Epidermal melanocyte (primary cell): Measurements from ENCODE around the gene TSPAN4.

Experiments
- DNase-seq: peaks from one replicate; pipeline ENCODE4 v3.0.0; 2011; ENCODE audit warnings: low spot score; ENCODE audit not compliant: insufficient read length

Gene TSPAN4

DNA sequence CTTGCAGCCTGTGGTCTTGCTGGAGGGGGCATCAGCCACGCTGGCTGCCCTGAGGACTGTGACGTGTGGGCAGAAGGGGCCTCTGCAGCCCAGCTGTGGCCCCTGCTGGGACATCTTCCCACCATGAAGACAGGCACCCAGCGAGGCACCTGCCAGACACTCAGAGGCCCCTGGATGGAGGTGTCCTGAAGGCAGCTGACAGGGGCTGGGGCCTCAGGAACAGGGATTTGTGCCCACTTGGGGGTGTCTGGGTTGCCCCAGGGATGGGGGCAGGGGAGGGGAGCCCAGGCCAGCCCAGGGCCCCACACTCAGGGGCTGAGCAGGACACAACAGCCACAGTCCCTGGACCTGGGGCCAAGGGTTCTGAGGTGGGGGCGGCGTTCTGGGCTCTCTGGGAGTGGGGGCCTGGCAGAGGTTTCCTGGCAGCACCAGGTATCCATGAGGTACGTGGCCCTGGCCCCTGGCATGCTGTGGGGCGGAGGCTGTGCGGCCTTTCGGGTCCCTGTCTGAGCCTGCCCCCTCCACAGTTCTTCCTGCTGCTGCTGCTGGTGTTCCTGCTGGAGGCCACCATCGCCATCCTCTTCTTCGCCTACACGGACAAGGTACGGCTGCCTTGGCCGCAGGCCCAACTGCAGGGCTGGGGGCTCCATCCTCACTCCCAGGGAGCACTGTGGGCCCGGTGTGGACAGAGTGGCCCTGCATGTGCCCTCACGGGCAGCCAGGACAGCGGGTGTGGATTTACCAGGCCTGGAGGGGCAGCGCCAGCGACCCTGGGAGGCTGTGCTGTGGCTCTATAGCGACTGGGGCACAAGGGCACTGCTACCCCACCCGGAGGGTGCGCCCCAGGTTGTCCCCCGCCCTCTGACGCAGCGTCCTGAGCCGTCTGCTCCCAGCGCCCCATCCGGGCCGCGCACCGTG lies 21.5 kb downstream of the TSPAN4 start:
- DNase-seq, result no peak

DNA sequence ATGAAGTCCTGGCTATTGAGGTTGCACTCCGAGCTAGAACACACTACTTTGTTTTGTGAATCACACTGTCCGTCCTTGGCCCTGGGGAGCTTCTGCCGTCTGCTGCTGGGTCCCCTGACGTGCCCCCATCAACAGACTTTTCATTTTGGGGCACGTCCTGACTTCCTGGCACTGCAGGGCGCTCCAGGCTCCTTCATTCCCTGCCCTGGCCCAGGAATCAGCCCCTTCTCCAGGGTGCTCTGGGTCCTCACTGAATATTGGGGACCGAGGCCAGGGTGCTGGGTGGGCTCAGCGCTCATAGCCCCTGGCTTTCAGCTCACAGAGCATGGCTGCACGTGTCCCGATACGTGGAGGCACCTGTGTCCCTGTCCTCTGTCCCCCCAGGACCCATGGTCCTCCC lies 22.2 kb downstream of the TSPAN4 start:
- no peak for DNase-seq

DNA sequence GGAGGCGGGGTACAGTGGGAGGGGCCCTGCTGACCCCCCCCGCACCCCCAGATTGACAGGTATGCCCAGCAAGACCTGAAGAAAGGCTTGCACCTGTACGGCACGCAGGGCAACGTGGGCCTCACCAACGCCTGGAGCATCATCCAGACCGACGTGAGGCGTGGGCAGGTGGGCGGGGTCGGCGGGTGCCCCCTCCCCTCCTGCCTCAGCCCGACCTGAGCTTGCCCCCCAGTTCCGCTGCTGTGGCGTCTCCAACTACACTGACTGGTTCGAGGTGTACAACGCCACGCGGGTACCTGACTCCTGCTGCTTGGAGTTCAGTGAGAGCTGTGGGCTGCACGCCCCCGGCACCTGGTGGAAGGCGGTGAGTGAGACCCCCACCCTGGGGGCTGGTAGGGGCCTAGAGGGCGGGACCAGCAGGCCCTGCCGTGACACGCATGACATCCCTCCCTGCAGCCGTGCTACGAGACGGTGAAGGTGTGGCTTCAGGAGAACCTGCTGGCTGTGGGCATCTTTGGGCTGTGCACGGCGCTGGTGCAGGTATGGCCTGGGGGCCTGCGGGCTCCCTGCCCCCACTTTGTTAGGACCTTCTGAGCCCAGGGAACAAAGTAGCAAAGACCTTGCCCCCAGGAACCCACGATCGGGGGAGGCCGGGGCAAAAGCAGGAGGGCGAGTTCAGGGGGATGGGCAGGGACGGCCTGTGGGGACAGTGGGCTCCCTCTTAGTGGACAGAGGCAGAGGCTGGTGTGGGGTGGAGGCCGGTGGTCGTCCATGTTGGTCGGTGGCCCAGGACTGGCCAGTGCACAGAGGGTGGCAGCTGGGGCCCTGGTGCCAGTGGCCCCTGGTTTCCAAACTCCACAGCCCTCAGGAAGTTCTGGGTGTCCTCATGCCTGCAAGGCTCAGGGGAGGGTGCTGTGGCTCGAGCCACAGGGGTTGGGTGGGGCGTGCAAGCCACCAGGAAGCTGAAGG lies 23.1 kb downstream of the TSPAN4 start:
- DNase-seq, result no peak

DNA sequence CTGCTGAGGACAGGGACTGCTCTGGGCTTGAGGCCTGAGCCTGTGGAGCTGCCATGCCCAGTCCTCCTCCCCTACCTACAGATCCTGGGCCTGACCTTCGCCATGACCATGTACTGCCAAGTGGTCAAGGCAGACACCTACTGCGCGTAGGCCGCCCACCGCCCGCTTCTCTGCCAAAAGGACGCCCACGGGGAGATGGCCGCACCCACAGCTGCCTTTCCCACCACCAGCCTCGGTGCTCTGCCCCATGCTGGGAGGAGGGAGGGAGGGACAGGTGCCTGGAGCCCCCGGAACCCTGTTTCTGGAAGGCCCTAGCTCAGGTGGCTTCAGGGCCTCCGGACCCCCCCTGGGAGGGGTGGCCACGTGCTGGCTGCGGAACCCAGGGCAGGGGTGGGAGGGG lies 23.8 kb downstream of the TSPAN4 start:
- DNase-seq, result no peak

DNA sequence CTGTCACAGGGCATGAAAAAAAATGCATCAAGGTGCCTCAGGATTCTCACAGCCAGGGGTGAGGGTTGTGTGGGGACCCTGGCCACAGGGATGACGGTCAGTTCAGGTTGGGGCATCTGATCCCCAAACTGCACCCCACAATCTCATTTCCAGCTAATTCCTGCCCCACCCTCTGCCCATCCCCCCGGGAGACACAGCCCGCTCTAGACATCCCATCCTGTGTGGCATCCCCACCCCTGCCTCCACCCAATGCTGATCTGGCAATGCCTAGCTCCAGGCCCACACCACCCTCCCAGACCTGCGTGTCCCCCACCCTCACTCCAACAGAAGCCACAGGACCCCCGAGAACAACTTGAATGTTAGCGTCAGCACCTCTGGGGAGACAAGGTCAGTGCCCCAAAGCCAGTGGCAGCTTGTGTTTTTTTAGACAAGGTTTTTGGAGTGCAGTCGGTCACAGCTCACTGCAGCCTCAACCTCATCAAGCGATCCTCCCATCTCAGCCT lies 25.3 kb downstream of the TSPAN4 start:
- DNase-seq, result no peak

DNA sequence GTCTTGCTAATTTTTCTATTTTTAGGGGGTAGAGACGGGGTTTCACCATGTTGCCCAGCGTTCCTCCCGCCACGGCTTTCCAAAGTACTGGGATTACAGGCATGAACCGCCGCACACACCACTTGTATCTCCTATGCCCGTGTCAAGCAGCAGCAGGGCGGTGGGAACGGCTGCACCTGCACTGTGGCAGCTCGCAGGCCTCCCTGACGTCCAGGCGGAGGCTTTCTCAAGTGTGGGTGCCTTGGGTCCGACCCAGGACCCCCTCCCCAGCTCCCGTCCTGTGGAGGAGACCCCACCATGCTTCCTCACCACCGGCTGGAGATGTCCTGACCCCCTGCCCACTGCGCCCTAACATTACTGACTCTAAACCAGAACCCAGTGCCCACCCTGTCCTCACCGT lies 25.7 kb downstream of the TSPAN4 start:
- no peak for DNase-seq

DNA sequence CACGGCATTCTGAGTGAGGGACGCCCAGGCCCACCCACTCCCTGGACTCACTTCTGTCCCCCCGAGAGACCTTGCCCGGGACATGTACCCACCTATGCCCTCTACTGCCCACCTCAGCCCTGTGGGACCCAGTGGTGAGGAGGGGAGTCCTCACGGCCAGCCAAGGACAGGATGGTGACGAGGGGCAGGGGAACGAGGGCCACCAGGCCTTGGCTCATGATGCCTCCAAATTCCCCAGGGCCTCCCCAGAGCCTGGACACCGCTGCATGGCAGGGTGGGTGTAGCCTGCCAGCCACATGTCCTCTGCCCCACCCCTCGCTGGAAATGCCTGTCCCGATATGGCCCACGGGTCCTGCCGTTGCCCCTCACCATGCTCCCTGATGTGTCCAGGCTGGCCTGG lies 26.1 kb downstream of the TSPAN4 start:
- no peak for DNase-seq

DNA sequence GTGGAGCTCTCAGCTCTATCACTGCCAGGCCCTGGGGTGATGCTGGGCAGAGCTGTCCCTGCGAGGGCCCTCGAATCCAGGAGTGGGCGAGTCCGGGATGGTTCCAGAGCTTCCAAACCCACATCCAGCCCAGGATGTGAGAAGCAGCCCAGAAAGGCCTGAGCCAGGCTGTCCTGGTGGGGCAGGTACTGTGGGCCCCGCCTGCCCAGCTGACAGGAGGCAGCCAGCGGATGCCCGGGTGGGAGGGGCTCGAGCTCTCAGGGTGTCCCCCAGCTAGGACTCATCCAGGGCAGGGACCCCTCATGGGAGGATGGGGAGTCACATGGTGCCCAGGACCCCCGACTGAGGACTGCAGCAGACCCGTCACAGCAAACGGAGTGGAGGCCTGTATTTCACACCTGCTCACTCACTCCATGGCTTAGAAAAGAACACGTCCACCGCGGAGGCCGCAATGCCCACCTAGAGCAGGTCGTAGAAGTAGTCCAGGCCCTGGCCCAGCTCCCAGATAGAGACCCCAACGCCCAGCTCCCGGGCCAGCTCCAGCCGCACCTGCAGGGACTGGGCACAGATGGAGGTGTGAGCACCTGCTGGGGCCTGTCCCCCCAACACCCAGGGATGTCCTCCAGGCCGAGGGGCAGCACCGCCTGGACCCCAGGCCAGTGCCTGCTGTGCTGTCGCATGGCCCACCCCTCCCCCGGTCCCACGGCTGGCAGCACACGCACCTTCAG lies 26.9 kb downstream of the TSPAN4 start:
- no peak for DNase-seq

DNA sequence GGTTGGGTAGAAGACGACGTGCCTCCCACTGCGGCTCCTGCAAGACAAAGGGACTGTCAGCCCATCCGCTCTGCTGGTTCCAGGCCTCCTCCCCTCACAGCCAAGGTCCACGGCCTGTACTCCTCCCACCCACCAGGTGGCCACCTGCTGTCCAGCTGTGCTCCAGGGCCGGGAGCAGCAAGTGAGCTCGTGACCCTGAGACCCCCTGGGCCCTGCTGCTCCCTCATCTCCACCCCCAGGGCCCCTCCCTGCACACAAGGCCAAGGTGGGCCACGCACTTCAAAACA lies 27.4 kb downstream of the TSPAN4 start:
- no peak for DNase-seq

DNA sequence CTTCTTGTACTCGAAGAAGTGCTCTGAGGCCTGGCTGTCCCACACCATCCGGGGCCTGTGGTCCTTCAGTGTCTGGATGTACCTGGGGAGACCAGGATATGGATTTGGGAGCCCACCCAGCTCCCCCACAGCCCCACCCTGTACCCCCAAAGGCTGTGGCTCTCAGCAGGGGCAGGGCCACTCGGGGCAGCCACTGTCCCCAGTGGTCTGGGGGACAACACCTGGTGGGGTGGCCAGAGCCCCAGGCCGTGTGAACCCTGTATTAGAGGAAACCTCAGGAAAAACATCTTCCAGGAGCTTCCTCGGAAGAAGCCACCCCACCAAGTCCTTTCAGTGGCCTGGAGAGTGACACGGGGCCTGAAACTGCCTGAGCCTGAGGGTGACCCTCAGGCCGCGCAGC lies 27.8 kb downstream of the TSPAN4 start:
- no peak for DNase-seq

DNA sequence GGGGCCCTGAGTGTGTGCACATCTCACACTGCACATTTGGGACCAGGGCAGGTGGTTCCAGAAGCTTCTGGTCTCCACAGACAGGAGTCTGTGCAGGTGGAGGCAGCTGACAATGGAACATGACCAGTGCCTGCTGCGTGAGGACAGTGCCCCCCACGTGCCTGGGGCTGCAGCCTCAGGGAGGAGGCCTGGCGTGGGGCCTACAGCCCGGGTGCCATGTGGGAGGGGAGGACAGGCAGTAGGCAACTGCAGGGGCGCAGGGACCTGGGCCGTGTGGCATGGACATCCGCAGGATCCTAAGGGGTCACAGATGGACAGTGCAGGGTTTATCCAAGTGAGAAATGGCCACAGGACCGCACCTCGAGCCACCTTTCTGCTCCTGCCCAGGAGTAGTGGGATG lies 28.8 kb downstream of the TSPAN4 start:
- no peak for DNase-seq

DNA sequence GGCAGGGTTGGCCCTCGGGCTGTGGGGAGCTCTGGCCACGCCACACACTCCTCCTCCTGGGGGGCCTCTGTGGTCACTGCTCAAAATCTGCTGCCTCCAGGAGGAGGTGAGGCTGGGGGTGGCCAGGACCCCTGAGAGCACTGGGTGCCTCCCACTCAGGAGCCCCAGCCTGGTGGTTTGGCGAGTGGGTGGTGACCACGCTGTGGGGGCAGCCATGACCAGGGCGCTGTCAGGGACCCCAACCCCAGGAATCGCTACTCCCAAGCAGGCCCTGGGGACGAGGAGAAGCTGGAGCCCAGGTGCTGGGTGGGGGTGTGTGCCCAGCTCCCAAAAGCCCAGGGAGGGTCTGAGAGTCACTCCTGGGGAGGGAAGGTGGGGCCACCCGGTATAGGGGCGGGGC lies 30.1 kb downstream of the TSPAN4 start:
- no peak for DNase-seq

DNA sequence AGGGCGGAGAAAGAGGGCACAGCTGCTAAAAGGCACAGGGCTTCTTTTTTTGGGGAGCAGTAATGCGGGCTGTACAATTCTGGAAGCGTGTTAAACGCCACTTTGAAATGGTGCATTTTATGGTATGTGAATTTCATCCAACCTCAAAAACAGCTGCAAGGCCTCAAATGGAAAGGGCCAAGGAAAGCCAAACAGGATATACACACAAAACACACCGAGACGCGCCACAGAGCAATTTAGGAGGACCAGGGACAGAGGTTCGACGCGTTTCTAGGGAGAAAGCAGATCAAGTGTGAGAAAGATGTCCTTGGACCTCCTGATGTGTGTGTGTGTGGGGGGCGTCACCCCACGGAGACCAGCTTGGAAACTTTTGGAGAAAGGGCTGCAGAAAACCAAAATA lies 31.1 kb downstream of the TSPAN4 start:
- no peak for DNase-seq

DNA sequence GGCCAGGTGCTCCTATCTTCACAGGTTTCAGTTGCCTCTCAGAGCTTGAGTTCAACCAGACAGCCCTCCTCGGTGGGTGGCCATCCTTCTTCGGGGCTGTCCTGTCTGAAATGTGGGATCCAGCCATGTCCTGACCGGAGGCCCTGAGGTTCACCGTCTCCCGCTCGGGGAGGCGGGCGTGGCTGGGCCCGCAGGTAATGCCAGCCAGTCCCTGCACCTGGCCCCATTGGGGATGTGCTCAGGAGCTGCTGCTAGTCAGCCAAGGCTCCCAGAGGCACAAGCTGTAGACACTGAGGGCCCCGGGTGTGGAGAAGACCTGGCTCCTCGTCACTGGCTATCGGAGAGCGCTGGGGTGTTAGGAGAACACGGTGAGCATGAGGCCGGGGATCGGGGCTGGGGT lies 32.6 kb downstream of the TSPAN4 start:
- no peak for DNase-seq

DNA sequence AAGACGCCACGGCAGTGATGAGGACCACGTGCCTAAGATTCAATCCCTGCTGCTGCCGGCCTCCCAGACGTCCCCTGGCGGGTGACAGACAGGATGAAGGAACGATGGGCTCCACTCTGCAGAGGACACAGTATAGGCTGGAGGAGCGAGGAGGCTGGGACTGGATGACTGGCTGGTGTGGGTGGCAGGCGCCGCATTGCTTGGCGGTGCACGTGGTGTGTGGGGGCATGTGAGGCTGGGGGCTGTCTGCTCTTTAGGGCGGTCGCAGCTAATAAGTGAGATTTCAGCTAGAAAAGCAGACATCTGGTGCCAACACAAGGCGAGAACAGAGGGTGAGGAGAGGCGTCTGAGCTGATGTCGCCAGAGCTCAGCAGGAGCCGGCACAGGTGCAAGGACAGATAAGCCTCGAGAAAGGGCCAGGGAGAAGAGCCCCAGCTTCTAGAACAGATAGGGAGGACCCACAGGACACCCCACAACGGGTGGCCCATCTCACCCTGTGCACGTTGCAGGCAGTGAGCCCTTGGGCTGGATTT lies 33.2 kb downstream of the TSPAN4 start:
- DNase-seq, result no peak

DNA sequence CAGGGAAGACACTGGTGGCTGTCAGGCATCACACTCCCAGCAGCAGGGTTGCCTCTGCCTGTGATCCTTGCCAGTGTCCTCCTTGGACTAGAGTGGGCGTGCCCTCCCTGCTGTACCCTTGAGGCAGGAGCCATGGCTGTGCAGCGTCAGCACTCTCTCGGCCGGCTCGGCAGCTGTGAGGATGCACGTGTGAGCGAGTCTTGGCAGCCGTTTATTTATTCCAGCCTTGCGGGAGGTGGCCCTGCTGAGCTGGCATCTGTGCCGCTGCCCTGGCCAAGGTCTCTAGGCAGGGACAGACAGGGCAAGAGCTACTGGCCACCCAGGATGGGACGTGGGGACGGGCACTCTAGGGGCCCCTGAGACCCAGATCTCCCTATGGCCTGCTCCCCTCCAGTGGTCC lies 33.9 kb downstream of the TSPAN4 start:
- no peak for DNase-seq

DNA sequence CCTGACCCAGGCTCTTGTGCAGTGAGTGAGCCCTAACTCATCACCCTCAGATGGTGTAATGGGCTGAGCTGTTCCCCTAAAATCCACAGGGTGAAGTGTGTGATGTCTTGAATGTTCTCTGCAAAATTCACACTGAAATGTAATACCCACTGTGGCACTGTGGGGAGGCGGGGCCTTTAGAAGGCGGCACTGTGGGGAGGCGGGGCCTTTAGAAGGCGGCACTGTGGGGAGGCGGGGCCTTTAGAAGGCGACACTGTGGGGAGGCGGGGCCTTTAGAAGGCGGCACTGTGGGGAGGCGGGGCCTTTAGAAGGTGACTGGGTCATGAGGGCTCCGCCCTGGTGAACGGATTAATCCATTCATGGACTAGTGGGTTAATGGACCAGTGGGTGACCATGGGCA lies 34.9 kb downstream of the TSPAN4 start:
- DNase-seq, result no peak

DNA sequence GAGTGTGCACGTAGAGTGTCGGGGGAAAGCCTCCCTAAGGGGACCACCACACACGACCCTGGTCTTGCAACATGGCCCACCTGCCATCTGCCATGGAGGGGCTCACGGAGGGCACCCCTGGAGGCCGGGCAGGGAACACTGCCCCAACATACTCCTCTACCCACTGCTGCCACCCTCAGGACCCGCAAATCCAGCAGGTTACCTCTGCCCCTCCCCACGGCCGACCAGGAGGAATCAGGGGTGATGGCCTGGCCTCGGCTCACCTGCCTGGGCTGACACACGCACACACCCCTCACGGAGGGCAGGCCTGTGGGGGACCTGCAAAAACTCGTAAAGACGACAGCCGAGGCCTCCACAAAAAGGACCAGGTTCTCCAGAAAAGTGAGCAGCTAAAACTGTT lies 37.8 kb downstream of the TSPAN4 start:
- DNase-seq, result no peak

DNA sequence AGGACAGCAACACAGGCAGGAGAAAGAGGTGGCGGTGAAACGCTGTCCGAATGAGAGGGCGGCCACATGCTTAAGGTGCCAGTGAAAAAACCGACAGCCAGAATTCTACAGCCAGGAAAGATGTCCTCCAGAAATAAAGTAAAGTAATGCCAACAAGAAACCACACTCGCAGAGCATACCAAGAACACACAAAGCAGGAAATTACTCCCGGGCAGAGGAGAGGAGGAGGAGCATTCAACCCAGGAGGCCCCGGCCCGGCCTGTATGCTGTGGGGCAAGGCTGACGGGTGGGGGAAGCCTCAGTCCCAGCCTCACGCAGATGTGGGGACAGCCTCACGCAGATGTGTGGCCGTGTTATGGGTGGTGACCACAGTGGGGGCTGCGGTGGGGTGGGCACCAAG lies 39.9 kb downstream of the TSPAN4 start:
- no peak for DNase-seq

DNA sequence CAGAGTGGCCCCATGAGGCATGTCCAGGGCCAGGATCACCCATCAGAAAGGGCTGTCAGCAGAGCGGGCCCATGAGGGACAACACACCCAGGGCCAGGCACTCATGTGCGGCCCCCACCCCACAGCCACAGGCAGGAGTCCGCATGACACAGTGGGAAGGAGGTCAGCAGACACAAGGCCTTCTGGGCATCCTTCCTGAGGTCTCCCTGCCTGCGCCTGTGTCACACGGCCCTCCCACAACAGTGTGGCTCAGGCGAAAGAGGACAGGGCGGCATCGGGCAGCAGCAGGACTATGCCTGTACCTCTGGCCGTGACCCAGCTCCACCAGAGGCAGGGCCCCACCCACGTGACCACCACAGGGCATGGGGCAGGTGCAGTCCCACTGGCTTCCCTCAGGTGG lies 40.9 kb downstream of the TSPAN4 start:
- DNase-seq, result no peak

DNA sequence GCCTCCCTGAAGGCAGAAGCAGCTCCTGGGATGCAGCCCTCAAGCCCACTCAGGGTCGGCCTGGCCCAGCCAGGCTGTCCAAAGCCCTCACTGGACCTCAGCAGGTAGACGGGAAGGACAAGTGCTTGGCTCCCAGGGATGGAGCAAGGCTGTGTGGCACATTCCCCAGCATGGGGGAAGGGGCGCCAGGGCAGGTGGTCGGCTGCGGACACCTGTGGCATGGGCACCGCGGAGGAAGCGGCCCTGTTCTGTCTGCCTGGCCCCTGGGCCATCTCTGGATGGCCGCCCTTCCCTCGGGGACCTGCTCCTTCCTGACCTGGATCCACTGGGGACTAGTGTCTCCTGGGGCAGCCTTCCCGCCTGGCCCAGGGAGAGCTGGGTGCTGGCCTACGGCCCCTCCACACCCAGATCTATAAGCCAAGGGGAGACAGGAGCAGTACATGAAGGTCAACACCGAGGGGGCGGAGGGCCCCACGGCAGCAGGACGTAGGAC lies 42.0 kb downstream of the TSPAN4 start:
- DNase-seq, result no peak
